Left forelimb (tissue), 1 donor: ENCODE measurements around the gene GLG1.
"Not testable (repeated sequence)": the region's sequence is repeated elsewhere in the genome, so short reads cannot be mapped to it uniquely, and the experiment has no call there.

ENCODE experiments used
- DNase-seq: peaks from one replicate; pipeline ENCODE4 v3.0.0-alpha.2; 2018; ENCODE audit warnings: low spot score

GLG1 gene

DNA sequence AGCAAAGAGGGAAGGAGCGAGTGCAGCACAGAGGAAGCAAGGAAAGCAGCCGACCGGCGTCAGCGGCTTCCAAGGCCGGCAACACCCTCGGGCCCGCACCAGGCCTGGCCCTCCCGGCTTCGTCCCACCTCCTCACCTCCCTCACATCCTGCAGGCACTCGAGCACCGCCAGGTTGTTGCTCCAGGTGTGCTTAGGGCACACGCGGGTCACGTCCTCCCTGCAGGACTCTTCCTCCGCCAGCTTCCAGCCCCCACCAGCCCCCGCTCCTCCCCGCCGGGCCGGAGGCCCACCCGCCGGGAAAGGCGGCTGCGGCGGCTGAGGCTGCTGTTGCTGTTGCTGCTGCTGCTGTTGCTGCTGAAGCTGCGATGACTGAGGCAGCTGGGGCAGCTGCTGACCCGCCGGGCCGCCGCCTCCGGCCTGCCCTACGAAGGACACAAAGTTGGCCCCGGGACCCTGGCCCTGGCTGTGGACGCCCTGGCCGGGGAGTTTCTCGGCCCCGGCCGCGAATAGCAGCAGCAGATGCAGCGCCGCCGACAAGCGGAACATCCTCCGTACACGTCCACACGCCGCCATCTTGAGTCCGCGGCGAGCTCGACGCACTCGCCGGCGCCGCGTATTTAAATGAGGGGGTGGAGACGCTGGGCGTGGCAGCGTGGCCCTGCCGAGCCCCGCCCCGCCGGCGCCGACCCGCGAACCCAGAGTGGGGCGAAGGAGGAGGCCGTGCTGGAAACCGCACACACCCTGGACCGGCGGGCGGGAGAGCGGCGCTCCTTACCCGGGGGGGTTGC, at the start of gene GLG1:
GLG1 (minus strand) TSS at position 594 of the 789 bp plus-strand sequence; CDS start at position 574, 20 bp downstream.
- peak; percentile 96 for DNase-seq

DNA sequence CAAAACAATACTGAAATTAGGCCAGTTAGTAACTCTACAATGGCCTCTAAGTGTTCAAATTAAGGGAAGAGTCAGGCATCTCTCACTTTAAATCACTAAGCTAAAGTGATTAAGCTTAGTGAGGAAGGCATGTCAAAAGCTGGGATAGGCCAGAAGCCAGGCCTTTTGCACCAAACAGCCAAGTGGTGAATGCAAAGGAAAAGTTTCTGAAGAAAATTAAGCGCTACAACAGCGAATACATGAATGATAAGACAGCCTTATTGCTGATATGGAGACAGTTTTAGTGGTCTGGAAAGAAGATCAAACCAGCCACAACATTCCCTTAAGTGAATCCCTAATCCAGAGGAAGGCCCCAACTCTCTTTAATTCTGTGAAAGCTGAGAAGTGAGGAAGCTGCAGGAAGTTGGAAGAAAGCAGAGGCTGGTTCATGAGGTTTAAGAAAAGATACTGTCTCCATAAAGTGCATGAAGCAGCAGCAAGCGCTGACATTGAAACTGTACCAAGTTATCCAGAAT, 47.7 kb upstream of the GLG1 start:
- no peak for DNase-seq

DNA sequence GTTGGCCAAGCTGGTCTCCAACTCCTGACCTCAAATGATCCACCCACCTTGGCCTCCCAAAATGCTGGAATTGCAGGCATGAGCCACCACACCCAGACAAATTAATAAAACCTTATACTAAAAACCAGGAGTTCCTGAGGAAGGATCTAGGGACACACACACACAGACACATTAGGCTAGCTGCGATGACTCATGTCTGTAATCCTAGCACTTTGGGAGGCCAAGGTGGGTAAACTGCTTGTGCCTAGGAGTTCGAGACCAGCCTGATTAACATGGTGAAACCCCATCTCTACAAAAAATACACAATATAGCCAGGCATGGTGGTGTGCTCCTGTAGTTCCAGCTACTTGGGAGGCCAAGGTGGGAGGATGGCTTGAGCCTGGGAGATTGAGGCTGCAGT, 46.0 kb upstream of the GLG1 start:
- DNase-seq, result not testable (repeated sequence)

DNA sequence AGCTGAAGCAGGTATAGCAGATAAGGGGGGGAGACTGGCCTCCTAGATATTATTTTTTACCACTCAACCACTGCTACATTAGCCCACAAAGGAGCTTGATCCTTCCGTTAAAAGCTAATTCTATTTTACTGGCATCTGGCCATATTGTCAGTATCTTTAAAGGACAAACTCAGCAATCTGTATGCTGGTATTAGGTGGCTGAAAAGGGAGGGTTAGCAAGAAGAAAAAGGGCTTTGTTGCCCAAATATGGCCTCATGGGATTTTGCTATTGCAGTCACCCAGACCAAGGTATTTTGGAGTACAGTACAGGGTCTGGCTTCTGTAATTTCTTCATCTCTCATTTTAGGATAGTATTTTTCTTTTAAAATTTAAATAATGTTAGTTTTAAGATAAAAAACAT, 45.3 kb upstream of the GLG1 start:
- DNase-seq, result no peak

DNA sequence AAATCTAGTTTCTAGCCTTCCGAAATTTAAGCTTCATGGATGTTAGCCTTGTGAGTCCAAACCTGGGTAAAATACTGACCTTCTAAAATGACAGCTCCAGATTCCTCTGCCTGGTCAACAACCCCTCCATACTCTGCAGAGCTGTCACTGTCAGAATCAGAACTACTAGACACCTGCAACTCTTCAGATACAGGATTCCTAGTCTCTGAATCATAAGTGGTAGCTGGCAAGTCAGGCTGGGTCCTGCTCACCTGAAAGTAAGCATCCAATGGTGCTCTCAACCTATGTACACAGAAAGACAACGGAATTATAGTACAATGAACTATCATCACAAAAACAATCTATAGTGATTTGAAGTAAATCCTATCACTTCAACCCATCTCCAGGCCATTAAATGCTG, 44.9 kb upstream of the GLG1 start:
- DNase-seq, result no peak

DNA sequence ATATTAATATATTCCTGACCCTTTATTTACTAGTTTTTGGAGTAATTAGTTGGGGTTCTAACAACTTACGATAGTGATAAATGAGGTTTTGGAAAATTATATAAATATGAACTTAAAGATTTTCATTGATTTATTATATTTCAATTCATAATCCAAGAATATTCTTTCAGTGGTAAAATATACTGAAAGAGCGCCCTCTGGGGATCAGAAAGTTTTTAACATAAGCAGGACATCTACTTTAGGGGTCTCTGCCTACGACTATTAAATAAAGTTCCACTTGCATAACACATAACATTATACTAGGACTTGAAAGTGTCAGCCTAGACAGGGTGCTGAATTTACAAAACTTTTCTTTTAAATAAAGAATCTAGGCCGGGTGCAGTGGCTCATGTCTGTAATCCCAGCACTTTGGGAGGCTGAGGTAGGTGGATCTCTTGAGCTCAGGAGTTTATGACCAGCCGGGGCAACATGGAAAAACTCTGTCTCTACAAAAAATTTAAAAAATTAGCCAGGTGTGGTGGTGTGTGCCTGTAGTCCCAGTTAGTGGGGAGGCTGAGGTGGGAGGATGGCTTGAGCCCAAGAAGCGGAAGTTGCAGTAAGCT, 44.2 kb upstream of the GLG1 start:
- DNase-seq, result no peak

DNA sequence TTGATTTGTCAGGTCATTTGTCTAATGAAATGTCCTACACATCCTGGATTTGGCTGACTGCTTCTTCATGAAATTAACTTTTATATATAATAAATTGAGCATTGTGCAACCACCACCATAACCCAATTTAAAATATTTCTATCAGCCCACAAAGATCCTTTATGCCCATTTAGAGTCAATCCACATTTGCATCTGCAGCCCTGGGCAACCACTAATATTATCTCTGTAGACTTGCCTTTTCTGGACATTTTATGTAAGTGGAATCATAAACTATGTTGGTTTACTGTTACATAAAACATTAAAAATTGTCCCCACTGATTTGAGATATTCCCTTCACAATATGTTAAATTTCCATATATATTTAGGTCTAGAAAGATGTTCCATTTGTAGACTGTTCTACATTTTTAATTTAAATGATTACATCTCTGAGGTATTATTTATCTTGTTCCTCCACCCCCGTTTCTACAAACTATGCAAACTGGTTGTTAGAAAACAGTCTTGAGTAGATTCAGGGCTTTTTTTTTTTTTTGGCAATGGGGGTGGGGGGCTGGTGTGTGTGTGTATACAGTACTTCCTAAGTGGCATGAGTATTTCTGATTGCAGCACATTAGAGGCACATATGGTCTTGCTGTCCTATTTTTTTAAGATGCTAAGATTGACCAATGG, 43.1 kb upstream of the GLG1 start:
- no peak for DNase-seq

DNA sequence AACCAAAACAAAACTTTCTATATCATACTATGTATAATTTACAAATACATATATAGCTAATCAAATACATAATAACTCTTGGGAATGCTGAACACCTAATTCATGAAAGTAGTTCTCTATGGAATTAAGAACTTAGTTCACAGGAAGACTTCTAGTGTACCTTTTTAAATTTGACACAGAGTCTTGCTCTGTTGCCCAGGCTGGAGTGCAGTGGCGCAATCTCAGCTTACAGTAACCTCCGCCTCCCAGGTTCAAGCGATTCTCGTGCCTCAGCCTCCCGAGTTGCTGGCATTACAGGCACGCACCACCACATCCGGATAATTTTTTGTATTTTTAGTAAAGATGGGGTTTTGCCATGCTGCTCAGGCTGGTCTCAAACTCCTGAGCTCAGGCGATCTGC, 35.1 kb upstream of the GLG1 start:
- no peak for DNase-seq

DNA sequence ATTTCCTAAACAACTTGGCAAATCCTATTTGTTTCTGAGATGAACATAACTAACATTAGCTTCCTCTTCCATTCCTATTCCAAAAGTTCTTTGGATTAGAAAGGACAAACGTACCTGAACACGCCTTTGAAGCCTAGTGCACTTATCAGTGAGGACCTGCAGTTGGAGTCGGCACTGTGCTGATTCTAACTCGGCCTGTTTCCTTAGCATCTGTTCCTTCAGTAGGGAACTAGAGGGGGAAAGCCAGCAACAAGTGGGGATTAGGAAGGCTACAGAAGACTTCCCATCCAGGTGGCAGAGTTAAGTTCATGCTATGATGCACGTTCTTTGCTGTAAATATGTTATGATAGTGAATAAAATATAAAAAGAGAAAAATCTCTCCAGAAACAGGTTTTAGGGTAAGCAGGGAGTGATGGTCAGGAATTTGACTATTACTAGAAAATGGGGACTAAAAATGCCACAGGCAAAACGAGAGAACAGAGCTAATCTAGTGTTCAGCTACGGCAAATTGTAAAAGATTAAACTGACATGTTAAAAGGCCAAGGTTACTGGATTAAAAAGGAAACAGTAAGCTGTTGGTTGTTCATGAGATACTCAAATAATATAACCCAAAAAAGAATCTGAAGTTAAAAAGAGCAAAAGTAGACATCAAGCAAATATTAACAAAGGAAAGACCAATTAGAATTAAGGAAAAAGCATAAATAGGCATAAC, 31.0 kb upstream of the GLG1 start:
- DNase-seq, result no peak

DNA sequence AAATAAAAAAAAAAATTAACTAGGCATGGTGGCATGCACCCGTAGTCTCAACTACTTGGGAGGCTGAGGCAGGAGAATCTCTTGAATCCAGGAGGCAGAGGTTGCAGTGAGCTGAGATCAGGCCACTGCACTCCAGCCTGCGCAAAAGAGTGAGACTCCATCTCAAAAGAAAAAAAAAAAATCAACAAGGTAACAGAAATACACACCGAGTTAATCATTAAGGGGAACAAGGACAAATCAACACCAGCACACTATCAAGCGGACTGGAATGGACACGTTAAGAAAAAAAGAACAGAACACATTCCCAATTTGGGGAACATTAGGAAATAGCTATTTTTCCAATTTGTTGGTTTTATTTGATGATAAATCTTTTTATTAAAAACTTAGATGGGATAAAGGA, 28.4 kb upstream of the GLG1 start:
- no peak for DNase-seq

DNA sequence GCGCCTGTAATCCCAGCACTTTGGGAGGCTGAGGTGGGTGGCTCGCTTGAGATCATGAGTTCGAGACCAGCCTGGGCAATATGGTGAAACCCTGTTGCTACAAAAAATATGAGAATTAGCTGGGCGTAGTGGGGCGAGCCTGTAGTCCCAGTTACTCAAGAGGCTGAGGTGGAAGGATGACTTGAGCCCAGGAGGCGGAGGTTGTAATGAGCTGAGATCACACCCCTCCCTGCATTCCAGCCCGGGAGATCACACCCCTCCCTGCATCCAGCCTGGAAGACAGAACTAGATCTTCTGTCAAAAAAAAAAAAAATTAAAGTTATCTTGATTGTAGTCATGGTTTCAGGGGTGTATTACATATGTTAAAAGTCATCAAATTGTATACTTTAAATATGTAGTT, 26.8 kb upstream of the GLG1 start:
- no peak for DNase-seq

DNA sequence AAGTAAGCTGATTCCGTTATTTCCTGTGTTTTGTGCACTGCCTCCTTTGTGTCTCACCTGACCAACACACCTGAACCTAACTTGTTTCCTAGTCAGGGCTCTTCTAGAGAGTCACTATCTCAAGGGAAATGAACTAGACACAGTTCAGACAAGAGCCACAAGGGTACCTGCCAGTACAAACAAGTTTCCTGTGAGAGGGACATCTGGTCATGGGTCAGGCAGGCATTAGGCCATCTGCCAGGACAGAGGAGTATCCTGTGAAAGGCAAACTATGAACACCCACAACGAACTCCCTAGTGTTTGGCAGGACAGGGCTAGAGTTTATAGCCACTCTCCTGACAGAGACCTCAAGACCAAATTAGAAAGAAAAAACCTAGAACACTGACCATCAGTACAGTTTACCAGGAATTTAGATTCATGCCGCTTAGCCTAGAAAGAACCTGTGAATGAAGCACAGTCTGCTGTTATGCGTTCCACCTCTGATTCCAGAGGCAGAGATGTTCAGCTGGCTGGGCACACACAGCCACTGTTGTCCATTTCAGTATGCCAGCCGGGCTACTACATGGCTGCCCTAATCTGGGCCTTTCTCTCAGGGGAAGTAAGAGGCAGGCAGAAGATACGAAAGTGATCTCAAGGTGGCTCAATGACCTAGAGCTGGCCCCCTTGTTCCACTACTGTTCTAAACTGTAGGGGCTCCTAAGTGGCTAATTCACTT, 20.7 kb upstream of the GLG1 start:
- no peak for DNase-seq

DNA sequence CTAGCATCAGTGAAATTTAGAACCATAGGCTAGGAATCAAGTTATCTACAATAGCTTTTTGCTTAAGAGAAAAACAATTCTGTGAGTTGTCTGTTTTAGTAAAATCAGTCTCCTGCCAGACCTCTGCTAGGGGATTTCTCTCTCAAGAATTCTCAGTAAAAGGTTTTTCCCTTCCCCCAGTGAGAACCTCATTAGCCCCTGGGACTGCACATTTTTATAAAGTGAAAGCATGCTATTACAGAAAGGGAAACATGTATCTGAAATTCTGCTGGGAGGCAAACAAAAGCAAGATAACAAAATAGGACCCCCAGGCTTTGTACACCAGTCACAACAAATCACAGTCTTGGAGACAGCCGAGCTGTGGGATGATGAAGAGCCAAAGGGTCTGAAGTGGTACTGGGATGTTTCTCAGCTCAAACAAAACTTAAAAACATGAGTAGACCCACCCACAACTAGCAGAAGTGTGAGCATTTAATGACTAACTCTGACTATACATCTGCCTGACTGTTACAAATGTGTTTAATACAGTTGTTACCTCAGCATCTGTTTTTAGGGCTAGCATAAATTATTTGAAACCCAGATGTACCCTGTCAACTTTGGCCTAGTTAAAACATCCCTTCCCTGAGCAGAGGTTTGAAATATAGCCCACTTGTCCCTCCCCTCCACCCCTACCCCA, 20.0 kb upstream of the GLG1 start:
- DNase-seq, result no peak

DNA sequence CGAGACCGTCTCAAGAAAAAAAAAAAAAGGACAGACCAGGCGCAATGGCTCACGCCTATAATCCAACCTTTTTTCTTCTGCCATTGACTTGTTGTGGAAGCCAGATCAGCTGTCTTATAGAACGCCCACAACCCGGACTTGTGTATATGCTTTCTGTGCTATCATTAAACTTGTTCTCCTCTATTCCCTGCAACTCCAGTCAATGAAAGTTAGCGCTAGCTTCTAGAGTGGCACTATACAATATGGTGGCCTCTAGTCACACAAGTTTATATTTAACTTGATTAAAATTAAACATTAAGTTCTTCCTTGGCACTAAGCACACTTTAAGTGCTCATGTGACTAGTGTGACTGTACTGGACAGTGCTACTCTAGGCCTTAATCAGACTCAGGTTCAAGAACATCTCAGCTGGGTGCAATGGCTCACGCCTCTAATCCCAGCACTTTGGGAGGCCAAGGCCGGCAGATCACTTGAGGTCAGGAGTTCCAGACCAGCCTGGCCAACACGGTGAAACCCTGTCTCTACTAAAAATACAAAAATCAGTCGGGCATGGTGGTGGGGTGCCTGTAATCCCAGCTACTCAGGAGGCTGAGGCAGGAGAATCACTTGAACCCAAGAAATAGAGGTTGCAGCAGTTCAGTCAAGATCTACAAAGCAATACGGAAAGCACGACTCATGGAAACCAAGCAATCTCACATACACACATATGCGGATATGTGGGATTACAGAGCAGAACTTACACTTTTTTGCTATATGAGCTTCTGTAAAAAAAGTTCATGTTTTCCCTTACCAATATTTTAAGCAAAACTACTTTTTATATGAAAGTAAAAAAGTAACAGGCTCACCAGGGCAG, 18.8 kb upstream of the GLG1 start:
- no peak for DNase-seq

DNA sequence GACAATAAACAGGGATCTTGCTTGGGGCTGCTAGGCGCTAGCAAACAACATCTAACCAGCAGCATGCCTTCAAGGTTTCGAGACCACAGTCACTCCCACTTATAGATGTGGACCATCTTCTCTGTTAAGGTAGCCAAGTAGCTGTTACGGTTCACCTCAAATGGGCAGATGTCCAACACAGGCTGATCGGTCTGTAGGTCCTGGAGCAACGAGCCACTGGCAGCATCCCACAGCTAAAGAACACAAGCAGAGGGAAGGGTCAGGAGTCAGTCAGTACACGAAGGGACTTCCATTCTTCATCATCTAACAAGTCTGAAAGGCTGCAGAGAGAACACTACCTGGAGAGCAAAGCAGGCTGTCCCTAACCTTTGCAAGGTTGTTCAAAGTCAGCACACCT, 16.9 kb upstream of the GLG1 start:
- no peak for DNase-seq

DNA sequence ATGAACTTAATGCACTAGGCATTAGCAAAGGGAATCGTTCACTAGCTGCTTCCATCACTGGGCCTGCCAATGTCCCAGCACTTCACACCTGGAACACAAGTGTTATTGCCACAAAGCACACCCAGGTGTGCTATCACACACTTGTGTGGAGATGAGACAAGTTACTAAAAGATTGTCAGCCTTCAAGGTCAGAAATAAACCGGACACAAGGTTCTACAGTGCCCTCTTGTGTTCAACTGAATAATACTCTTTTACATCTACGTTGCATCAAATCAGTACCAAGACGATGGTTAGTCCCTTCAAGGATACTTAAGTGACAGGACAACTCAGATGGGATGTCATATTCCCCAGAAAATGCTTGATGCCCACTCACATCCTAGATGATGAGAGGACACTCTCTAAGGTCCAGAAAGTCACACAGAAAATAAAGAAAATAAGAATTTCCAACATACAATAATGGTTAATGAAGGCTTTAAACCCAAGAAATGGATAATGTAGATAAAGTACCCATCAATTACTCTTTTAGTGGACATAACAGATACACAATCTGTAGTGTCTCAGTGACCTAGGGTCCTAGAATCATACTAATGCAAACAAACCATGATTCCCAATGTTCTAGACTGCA, 16.4 kb upstream of the GLG1 start:
- no peak for DNase-seq

DNA sequence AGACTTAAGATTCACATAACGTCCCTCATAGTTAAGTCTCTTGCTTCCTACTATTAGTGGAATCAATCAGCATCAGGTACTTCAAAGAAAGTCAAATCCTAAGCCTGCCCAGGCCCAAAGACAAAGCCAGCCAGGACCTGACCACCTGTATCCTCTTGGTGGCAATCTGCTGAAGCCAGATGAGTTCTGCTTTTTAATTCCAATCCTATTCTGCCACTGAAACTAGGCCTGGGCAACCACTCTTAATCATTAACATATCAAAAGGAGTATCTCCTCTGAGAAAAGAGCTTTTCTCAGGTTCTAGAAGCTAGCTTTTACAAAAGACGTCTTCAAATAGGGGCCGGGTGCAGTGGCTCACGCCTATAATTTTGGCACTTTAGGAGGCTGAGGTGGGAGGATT, 15.1 kb upstream of the GLG1 start:
- DNase-seq, result no peak

DNA sequence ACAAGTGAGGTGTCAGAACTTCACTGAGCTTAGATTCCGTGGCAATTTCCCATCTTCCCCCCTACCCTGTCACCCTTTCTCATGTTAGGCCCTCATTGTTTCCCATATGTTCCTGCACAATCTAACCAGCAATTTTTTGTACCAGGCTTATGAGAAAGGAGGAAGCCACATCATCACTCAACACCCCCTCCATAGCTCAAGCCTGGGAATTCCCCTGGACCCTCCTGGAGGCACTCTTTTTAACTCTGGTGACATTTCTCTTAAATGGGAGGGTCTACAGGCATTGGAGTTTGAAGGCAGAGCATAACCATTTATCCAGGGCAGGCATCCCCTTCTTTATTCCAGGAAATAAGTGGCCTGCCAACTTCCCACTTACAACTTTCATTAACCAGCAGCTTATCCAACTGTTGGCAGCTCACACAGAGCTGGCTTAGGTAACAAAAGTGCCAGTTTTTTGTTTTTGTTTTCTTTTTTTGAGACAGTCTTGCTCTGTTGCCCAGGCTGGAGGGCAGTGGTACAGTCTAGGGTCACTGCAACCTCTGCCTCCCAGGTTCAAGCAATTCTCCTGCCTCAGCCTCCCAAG, 10.4 kb upstream of the GLG1 start:
- no peak for DNase-seq

DNA sequence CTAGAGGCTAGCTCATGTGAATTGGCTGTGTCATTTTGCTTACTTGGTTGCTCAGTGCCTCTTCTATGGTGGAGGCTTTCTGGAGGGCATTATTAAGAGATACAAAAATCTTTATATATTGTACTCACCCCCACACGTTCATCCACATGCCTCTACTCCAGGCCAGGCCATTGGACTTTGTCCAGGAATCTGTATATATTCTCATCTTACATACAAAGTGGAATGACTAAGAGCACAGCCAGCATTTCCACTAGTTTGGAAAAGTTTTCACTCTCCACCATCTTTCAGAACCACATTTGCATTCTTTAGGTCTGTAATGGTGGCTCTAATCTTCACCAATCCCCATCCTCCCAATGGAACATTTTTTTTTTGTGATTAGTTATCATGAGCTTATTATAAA, 4.8 kb upstream of the GLG1 start:
- no peak for DNase-seq
